HG03558 (cell line): ENCODE results near the gene PAQR9.
"Not testable (repeated sequence)": the region's sequence is repeated elsewhere in the genome, so short reads cannot be mapped to it uniquely, and the experiment has no call there.

ENCODE experiments used
- ATAC-seq: cut with Tn5 transposase; IDR thresholded peaks from one replicate; pipeline ENCODE4 v1.9.1; 2021; ENCODE audit warnings: moderate number of reproducible peaks; ENCODE audit not compliant: unreplicated experiment; ENCODE audit errors: extremely low read depth

Gene PAQR9

DNA sequence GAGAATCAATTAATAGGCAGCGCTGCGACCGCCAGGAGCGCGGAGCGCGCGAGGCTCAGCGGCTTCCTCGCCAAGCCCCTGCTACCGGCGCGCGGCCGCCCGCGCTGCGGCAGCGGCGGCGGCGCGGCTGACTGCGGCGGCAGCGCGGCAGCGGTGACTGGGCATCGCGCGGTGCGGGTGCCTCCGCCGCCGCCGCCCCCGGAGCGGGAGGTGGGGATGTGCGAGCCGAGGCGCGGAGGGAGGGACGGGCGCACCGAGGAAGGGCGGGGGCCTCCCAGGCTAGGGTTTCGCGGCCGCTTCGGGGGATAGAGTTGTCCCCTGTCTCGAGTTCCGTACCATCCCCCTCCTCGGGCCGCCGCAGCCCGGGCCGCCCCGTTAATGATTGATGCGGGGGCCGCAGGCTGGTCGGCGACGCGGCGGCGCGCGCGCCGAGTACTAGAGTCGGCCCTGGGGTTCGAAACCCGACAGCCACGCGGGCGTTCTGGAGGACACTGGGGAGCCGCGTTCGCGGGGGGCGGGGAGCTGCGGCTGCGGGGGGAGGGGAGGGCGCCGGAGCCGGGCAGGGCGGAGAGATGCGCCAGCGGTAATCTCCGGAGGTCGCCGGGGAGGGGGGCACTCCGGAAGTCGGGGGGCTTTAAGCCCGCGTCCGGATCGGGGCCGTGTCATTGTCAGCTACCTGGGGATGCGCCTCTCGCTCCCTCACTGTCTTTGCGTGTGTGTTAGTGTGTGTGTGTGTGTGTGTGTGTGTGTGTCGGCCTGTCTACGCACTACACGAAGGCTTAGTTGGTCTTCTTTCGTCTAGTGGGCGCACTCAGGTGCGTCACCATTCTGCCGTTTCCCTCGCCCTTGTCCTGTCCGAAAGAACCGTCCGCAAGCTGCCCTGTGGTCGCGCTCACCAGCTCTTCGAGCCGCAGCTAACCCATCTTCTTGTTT lies at the start of gene PAQR9:
TSS of gene PAQR9 (minus strand) at position 159 of the 933 bp plus-strand sequence. CDS start 338 bp downstream, outside the sequence.
- no peak for ATAC-seq

- ATAC-seq = no peak
These were observed 48.2 kb upstream of the PAQR9 start for GRCh38 chr3:143011705-143012104.

DNA sequence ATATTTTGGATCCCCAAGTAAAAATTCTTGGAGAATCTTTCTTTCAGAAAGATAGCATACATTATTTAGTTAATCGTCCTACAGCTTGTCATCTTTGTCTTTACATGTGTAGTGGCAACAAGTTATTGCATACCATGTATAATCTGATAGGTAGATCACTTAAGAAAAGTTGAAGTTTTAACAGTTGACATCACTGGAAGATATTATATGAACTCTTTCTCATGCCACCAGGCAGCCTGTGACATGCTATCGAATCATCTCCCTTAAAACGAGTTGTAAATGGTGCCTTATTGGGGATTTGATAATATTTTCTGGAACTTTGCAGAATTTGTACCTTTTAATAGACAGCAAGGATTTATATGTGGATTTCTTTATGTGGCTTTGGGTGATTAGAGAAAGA lies 46.5 kb upstream of the PAQR9 start:
- ATAC-seq = no peak

DNA sequence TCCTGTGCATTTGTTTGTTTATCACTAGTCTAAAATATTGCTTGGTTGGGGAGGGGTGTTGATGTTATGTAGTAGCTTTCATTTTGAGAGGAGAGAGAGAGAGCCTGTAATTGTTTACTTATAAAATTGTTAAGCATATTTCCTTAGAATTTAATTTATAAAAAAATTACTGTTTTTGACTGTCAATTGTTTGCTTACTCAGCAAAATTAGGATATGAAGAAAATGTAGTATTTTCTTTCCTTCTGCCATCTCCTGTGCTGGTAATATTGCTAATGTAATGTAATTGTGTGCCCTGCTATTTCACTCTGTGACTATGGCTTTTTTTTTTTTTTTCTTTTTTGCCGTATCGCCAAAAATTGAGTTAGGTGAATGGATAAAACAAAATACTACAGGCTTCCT lies 41.3 kb upstream of the PAQR9 start:
- ATAC-seq = no peak

DNA sequence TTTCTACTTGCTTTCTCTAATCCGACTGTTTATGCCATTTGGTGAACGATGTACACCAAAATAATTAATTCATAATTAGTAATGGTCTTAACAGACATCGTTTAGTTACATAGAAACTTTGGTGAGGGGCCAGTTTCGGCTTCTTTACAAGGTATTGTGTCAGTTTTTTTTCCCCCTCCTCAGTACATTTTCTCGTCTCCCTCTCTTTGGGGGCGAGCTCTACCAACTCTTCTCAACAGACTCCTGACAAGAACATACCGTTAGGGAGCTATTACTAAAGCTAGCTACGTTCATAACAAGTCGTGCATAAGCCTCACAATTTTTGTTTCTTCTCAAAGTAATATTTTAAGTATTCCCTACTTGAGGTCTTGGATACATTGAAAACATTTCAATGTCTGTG lies 39.3 kb upstream of the PAQR9 start:
- no peak for ATAC-seq

DNA sequence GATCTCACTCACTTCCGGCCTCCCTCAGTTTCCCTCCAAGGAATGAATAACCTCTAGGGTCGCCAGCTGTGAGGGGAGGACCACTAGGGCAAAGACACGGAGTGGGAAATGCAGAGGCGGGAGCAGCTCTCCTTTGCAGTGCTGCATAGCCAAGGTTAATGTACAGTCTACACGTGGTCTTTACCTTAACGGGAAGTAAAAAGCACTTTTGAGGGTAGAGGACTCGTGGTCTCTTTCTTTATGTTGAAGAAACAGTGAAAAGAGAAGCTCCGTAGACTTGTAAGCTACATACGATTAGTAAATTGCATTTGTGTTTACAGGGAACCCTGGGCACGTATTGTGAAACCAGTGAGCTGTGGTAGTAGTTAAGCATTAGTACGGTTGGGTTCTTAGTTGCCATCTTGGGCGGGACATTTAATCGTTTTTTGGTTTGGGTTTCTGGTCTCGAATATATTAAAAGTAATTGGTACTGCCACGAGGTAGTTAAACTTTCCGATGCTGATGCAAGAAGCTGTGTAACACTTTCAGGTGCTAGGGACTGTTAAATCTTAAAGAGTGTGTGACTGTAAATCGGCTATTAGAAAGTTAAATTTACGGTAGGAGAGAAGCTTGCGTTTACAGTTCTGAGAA lies 38.7 kb upstream of the PAQR9 start:
- peak; percentile 18 for ATAC-seq

DNA sequence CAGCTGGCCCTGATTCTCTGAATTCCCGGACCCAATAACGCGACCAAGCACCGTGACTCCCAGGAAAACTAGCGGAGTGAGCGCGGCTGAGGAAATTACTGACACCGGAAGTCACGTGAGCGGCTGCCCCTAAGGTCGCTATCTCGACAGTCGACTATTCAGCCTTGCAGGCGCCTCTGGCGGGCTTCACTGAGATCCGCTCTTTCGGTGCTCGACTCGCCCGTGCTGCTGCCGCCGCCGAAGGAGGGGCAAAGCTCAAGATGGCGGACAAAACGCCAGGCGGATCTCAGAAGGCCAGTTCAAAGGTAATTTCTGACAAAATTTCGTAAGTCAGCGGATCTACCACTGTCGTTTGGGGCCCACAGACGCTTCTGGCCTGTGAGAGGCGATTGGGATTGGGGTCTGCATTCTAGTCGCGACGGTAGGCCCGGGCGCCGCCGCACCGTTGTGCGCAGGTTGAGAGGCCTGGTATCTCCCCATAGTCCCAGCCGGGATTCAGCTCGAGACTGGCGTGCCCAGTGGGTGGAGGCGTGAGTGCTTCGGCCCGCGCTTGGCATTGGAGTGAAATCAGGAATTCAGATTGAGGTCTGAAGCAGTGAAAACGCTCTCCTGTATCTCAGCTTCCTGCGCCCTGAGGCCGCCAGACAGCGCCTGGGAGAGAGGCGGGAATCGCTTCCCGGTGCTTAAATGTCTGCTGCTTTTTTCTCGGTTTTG lies 38.1 kb upstream of the PAQR9 start, which contains the start of gene U2SURP:
TSS of gene U2SURP (plus strand) at position 202 of the 714 bp plus-strand sequence. CDS start at position 261, 59 bp downstream.
- ATAC-seq = peak; percentile 72

GRCh38 chr3:143001034-143001368 lies 37.5 kb upstream of the PAQR9 start:
- ATAC-seq = peak; percentile 53

GRCh38 chr3:143000528-143000927 lies 37.1 kb upstream of the PAQR9 start:
- ATAC-seq = no peak

DNA sequence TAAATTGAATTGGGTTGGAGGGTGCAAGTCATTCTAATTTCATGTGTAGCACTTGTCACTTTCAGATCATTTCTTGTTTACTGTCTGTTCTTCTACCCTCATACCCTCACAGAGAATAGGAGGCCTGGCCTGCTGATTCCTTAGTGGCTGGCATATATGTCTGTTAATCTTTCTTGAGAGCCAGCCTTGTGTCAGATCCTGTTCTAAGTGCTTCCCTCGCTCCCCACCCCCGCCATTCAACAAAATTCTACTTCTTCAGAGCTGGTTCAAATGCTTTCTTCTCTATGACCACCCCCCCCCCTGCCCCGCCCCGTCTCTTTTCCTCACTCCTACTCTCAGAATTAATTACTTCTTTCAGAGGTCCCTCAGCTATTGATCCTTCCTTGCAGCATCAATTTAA lies 36.4 kb upstream of the PAQR9 start:
- ATAC-seq = no peak

- no peak for ATAC-seq
These were observed 35.0 kb upstream of the PAQR9 start for GRCh38 chr3:142998439-142998838.

GRCh38 chr3:142997330-142997729 lies 33.9 kb upstream of the PAQR9 start:
- ATAC-seq = no peak

DNA sequence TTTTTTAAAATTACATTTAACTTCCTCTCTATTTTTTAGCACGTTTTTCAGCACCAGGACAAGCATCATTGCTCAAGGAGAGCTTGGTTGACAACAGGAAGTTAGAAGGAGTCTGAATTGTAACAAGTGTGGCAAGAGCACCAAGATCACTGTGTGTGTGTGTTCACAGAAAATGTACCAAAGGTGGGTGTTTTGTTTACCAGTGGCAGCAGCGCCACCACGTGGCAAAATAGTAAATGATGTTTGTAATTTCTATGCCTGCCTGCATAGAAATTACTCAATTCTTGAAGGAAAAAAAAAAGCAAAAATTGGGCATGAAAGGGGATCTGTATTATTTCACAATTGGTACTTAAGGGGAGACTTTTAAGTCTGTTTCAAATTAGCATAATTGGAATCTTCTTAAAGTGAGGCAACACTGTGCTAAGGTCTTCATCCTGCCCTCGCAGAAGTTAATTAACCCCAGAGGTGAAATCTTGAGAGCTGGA lies 30.5 kb upstream of the PAQR9 start:
- no peak for ATAC-seq

DNA sequence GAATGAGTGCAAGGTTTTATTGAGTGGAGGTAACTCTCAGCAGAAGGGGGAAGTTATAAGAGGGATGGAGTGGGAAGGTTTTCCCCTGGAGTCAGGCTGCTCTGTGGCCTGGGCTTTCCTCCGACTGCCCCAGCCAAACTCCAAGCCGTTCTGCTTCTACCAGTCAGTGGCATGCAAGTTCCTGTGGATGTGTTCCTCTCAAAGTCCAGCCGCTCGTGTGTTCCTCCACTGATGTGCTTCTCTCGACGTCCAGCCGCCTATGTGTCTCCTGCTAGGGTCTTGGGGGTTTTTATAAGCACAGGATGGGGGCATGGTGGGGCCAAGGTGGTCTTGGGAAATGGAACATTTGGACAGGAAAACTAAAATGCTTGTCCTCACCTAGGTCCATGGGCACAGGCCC lies 28.8 kb upstream of the PAQR9 start:
- no peak for ATAC-seq

DNA sequence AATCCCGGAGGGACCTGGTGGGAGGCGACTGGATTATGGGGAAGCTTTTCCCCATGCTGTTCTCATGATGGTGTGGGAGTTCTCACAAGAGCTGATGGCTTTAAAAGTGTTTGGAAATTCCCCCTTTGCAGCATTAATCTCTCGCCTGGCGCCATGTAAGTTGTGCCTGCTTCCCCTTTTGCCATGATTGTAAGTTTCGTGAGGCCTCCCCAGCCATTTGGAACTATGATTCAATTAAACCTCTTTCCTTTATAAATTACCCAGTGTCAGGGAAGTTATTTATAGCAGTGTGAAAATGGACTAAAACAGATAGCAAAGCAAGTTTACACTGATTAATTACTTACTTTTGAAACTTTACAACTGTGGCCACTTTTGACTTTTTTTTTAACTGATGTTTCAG lies 27.2 kb upstream of the PAQR9 start:
- ATAC-seq = no peak

GRCh38 chr3:142988826-142989225 lies 25.4 kb upstream of the PAQR9 start:
- not testable (repeated sequence) for ATAC-seq

DNA sequence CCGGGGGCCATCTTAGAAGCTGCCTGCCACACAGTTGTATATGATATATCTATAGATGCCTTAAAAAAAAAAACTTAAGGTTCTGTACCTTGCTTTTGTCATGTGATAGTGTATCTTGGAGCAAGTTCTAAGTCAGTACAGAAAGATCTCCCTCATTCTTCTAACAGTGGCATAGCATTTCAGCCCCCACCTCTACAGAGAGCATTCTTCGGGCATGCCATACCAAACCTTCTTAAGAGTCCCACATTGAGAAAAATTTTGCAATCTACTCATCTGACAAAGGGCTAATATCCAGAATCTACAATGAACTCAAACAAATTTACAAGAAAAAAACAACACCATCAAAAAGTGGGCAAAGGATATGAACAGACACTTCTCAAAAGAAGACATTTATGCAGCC lies 24.7 kb upstream of the PAQR9 start:
- not testable (repeated sequence) for ATAC-seq

- no peak for ATAC-seq
These were observed 24.2 kb upstream of the PAQR9 start for GRCh38 chr3:142987707-142988106.

DNA sequence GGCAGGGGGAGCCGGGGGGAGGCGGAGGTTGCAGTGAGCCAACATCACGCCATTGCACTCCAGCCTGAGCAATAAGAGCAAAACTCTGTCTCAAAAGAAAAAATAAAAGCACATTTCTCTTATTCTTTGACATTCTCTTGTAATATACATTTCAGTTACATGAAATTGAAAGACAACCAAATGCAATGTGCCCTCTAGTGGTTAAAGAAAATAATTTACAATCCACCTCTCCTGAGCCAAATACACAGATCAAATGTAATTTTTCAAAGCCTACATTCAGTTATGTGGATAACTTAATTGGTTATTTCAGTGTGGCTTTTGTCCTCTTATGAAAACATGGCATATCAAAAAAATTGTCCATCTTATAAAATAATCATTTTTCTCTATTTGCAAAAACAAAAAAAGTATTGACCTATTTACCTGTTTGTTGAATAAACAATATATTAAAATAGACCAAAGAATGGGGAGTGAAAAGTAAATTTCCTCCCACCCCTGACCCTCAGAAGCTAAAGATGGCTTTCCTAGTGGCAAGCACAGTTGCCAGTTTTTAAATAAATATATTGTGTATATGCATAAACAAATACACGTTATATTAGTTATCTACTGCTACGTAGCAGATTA lies 23.7 kb upstream of the PAQR9 start:
- ATAC-seq = no peak

DNA sequence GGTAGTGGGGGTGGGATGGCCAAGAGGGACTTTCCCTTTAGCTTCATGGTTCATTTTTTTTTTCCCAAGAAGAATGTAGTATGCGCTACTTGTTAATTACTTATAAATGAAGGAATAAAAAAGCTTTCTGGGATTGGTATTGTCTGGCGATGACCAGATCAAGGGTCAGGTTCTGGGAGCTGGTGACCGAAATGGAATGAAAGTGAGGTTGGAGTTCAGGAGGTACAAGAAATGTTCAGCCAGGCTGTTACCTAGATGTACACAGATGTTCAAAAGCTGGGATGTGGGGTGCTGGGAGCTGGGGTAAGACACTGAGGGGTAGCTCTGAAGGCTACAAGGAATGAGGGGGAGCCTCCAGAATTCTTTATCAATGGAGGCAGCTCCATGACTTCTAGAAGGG lies 20.8 kb upstream of the PAQR9 start:
- ATAC-seq = no peak
